NCI-H510A treated with DMSO at 0.1 percent for 48 hours (cell line): ENCODE data around the gene CCDC171.
"Not testable (repeated sequence)": the region's sequence is repeated elsewhere in the genome, so short reads cannot be mapped to it uniquely, and the experiment has no call there.

Experiments
- DNase-seq: peaks from one replicate; lab custom pipeline; 2025; lab: John Stamatoyannopoulos, UW

CCDC171 gene

DNA sequence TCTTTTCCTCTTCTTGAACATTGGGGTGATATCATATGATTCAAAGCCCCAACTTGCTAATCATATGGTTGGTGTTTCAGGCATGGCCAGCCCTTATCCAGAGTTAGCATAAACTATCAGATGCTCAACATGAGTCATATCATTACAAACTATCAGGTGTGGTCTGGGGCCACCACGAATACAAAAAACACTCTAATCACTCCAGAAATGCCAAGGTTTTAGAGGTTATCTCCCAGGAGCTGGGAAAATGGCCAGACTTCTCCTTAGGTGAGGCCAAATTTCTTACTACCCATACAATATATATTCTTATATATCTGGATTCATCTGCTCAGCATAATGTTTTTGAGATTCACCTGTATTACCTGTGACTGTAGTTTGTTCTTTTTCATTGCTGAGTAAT is 210.5 kb downstream of the CCDC171 start:
- no peak for DNase-seq

DNA sequence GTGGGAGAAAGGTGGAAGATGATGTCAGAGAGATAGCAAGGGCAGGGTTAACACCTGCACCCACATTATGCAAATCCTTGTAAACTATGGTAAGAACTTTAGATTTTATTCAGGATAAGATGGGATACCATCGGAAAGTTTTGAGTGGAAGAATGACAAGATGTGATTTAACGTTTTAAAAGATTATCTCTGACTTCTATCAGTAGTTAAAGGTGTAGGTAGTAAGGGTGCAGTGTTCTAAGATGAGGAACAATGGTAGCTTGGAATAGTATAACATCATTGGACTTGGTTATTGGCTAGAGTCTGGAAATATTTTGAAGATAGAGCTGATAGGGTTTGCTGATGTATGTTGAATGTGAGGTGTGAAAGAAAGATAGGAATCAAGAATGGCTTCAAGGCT is 211.3 kb downstream of the CCDC171 start:
- no peak for DNase-seq

- DNase-seq, result no peak
These were observed 216.7 kb downstream of the CCDC171 start for GRCh38 chr9:15769547-15769946.

GRCh38 chr9:15778861-15779260 is 226.0 kb downstream of the CCDC171 start:
- DNase-seq, result no peak

- DNase-seq, result no peak
These were observed 229.3 kb downstream of the CCDC171 start for GRCh38 chr9:15782106-15782505.

DNA sequence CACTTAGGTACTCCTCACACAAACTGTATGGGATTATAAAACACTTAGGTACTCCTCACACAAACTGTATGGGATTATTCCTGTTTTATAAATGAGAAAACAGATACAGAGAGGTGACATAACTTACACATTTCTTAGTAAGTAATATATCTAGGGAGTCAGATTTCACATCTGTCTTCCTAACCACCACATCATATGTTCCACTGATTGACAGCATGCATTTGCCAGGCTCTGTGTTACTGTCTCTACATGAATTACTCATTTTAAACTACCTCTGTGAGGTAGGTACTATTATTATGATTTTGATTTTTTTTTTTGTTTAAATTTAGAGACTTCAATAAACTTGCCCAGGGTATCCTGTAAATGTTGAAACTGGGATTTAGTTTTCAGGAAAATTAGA is 232.7 kb downstream of the CCDC171 start:
- DNase-seq, result no peak

DNA sequence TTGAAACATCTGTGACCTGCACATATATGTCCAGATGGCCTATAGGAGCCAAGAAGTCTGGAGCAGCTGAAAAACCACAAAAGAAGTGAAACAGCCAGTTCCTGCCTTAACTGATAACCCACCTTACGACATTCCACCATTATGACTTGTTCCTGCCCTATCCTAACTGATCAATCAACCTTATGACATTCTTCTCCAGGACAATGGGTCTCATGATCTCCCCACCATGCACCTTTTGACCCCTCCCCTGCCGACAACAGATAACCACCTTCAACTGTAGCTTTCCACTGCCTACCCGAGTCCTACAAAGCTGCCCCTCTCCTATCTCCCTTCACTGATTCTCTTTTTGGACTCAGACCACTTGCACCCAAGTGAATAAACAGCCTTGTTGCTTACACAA is 233.8 kb downstream of the CCDC171 start:
- DNase-seq, result no peak

DNA sequence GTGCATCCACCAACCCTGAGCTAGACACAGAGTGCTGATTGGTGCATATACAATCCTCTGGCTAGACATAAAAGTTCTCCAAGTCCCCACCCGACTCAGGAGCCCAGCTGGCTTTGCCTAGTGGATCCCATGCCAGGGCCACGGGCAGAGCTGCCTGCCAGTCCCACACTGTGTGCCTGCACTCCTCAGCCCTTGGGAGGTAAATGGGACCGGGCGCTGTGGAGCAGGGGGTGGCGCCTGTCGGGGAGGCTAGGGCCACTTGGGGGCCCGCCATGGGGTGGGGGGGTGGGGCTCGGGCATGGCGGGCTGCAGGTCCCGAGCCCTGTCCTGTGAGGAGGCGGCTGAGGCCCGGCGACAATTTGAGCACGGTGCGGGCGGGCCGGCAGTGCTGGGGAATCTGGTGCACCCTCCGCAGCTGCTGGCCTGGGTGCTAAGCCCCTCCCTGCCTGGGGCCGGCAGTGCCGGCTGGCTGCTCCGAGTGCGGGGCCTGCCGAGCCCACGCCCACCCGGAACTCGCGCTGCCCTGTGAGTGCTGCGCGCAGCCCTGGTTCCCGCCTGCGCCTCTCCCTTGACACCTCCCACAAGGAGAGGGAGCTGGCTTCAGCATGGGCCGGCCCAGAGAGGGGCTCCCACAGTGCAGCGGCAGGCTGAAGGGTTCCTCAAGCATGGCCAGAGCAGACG is 257.5 kb downstream of the CCDC171 start:
- not testable (repeated sequence) for DNase-seq

DNA sequence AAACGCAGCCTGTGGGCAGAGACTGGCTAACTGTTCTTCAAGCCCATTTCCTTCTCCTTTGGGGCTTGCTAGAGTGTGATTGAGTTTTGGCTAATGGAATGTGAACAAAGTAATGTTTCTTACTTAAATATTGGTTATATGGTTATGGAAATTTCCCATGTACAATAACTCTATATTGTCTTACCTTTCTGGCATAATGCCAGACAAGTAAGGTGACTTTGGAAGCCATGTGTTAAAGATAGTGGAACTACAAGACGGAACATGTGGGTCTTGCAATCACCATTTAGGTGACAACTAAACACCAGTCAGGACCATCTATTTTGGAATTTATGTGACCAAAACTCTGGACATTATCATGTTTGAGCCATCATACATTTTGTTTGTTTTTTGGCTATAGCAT is 260.2 kb downstream of the CCDC171 start:
- DNase-seq, result no peak

DNA sequence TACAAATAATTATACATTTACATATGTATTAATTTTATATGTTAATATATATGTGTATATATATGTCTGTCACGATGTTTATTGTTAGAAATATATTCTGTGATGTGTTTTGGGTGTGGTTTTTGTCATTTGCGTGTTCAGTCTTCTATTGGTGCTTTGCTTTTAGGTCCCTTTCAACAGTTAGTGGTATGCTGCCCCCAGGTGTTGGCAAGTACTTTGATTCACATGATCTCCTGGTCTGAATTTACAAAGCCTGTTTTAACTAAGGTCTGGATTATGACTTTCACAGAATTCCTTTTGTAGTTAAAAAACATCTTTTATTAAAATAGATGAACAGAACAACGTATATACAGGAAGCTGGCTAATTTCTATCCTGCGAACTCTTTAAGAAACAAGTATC is 271.5 kb downstream of the CCDC171 start:
- DNase-seq, result no peak

GRCh38 chr9:15831384-15831783 is 278.5 kb downstream of the CCDC171 start:
- no peak for DNase-seq

GRCh38 chr9:15834541-15834940 is 281.7 kb downstream of the CCDC171 start:
- DNase-seq, result no peak

- DNase-seq, result peak; percentile 17
These were observed 284.3 kb downstream of the CCDC171 start for GRCh38 chr9:15837079-15837679.

- DNase-seq, result no peak
These were observed 289.2 kb downstream of the CCDC171 start for GRCh38 chr9:15842051-15842450.

DNA sequence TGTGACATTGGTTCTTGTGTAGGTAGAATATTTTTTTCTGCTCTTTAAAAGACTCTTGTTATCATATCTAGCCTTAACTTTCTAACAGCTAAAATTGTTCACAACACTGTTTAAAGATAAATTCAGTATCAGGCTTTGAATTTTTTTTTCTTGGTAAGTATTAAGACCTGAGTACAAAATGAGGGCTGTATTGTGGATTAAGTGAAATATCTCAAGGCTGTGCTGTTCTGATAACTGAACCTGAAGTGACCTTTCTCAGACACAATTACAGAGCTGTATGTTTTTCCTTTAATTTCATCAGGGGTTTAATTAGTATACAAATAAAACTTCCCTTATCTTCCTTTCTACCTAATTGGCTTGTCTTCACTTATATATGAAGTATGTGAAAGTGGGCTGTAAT is 290.5 kb downstream of the CCDC171 start:
- DNase-seq, result no peak

- DNase-seq, result no peak
These were observed 291.1 kb downstream of the CCDC171 start for GRCh38 chr9:15843931-15844330.

DNA sequence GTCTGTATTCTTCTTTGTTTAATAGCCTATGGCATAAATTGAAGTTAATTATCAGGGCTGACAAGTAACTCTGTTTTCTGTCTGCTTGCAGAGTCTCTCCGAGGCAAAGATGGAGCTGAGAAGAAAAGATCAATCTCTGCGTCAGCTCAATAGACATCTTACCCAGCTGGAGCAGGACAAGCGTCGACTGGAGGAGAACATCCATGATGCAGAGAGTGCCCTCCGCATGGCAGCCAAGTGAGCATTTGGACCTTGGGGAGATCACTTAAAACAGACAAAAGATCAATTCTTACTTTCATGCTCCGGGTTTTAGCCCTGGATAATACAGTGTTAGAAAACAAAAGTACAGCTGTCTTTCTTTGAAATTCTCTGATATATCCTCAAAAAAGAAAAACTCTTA is 293.8 kb downstream of the CCDC171 start:
- no peak for DNase-seq

DNA sequence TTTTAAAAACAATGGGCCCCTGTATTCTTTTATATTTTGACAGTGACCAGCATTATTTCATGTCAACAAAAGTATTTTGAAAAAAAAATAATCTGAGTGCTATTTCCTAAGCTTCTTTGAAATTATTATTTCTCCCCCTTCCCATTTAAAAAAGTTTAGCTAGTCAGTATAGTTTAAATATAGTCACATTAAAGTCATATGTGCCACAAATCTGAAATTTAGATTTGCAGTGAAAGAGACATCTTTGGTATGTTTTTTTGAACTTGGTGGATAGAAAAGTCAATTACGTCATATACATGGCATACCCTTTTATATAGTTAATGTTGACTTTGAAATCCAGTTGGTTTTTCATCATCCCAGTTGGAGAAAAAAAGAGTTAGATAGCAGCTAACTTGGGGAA is 297.0 kb downstream of the CCDC171 start:
- no peak for DNase-seq

- DNase-seq, result no peak
These were observed 298.9 kb downstream of the CCDC171 start for GRCh38 chr9:15851766-15852165.

GRCh38 chr9:15856591-15856990 is 303.7 kb downstream of the CCDC171 start:
- no peak for DNase-seq

DNA sequence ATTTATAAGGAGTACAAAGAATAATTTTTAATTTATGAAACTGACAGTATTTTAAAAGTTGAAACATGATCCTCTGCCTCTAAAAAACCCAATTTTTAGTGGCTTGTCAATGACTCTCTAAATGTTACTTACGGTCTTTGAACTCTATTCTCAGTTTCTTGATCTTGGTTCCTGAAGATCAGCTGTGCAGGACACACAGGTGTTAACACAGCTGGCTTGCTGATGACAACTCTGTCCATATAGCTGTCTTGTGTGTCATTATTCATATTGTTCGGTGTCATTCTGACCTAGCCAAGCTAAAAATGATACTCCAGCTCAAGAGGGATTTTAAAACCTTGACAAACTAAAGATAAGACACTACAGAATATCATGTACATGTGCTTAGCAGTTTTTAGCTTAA is 314.5 kb downstream of the CCDC171 start:
- DNase-seq, result no peak

DNA sequence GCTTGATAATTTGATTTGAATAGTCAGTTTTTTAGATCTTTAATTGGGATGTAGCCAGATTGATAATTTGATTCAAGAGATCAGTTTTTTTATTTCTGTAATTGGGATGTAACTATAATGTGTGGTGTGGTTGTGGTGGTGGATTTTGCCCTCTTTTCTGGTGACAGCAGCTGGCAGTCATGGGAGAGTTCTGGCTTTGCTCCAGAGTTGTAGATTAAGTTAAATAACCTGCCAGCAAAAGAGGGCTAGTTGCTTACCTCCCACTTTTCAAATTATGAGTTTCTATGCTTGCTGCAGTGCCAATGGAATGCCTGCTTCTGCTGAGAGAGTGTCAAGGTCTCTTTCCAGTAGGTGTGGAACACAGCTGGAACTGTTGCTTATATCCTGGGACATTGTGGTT is 315.1 kb downstream of the CCDC171 start:
- no peak for DNase-seq

- peak; percentile 33 for DNase-seq
These were observed 320.8 kb downstream of the CCDC171 start for GRCh38 chr9:15873573-15874177.

- no peak for DNase-seq
These were observed 329.5 kb downstream of the CCDC171 start for GRCh38 chr9:15882328-15882727.
